Lower lobe of right lung (tissue), 2 donors: ENCODE measurements around the gene HES7. TPM values are rescaled to one million over a fixed set of nuclear protein-coding genes. Genes with fewer than 3 reads are reported as not detected.

Experiments
- ATAC-seq, 2 donors: fragments of 200-7000 bp; cut with Tn5 transposase; one replicate each; pipeline ENCODE4 v1.9.1; 2020 to 2022; ENCODE audit warnings: mild to moderate bottlenecking in 2 of 2, moderate library complexity in 2 of 2
- DNase-seq: peaks from one replicate; pipeline ENCODE4 v3.0.0-alpha.2; 2020
- H3K27ac ChIP-seq: fragments of 200-600 bp; one replicate; pipeline ENCODE4 v1.8.0; 2022
- H3K27me3 ChIP-seq: fragments of 200-600 bp; one replicate; pipeline ENCODE4 v1.8.0; 2022; ENCODE audit warnings: low read depth
- H3K36me3 ChIP-seq: fragments of 200-600 bp; one replicate; pipeline ENCODE4 v1.8.0; 2022; ENCODE audit warnings: mild to moderate bottlenecking
- H3K4me1 ChIP-seq: fragments of 200-600 bp; one replicate; pipeline ENCODE4 v1.8.0; 2022
- H3K4me3 ChIP-seq: fragments of 200-600 bp; one replicate; pipeline ENCODE4 v1.8.0; 2022; ENCODE audit warnings: mild to moderate bottlenecking
- H3K9me3 ChIP-seq: fragments of 200-600 bp; one replicate; pipeline ENCODE4 v1.8.0; 2022
- intact Hi-C: fragments of 100-400 bp; cut with DNase I; formaldehyde crosslinking; loops from one replicate; pipeline ENCODE4 v1.11.0; 2022
- total RNA-seq: library from RNA; stranded (reverse); fragmentation: NEBNext Ultra II Directional; extraction: Animal tissue kit (Norgen Biotek cat#: 25700); gene quantifications from one replicate; pipeline ENCODE4 v1.2.1, GENCODE V29; 2021
- TF ChIP-seq, protein P1 (sequence below): fragments of 200-600 bp; IDR thresholded peaks from one replicate; pipeline ENCODE4 v1.8.0; 2022; ENCODE audit warnings: antibody characterized with exemption, mild to moderate bottlenecking
- donor health status: DM: no; HTN: yes; CAD: no; lungs with severe emphysema.

Gene HES7
- total RNA-seq, 1 donor from 2014 or later: 0.21 TPM

DNA sequence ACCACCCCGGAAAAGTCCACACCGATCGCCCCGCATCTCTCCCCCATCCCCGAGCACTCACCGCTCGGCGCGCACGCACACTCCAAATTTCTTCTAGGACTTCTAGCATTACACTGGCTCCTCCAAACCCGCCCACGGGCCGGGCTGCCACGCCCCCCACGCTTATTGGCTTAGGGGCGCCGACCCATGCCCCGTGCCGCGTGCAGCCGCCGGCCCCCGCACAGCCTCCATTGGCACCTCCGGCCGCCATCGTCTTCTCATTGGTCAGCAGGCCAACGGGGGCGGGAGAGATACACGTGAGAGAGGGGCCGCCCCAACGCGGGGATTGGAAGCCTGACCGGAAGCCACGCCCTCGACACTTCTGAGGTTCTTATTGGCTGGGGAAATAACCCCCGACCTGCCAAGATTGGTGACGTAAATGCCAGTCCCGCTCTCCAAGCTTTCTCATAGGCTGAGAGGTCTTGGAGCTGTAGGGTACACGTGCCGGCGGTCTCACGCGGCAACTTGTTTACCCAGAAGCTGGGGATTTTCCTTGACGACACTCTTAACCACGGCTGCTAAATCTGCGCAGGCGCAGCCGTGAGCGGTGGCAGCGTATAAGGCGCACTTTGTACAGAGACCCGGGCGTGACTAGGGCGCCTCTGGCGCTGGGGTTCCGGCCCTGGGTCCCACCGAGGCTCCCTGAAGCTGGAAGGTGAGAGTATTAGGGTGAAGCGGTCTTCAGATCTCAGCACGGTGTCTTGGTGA lies 32.5 kb upstream of the HES7 start:
- H3K36me3 ChIP-seq: peaks cover 34% of the 10 kb centered on the region
- peak; percentile 71 to 85 for ATAC-seq
- H3K27ac ChIP-seq: peak overlapping the region; percentile 99
- no peaks in the 10 kb centered on the region for H3K27me3 ChIP-seq
- H3K4me3 ChIP-seq: peak overlapping the region; percentile 73
- H3K4me1 ChIP-seq: peaks cover 67% of the 10 kb centered on the region
- TF ChIP-seq, protein P1, sequence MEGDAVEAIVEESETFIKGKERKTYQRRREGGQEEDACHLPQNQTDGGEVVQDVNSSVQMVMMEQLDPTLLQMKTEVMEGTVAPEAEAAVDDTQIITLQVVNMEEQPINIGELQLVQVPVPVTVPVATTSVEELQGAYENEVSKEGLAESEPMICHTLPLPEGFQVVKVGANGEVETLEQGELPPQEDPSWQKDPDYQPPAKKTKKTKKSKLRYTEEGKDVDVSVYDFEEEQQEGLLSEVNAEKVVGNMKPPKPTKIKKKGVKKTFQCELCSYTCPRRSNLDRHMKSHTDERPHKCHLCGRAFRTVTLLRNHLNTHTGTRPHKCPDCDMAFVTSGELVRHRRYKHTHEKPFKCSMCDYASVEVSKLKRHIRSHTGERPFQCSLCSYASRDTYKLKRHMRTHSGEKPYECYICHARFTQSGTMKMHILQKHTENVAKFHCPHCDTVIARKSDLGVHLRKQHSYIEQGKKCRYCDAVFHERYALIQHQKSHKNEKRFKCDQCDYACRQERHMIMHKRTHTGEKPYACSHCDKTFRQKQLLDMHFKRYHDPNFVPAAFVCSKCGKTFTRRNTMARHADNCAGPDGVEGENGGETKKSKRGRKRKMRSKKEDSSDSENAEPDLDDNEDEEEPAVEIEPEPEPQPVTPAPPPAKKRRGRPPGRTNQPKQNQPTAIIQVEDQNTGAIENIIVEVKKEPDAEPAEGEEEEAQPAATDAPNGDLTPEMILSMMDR: peak; percentile 5
- DNase-seq: peak; percentile 100
- intact Hi-C loops: no loop called here
- H3K9me3 ChIP-seq: no peaks in the 10 kb centered on the region

DNA sequence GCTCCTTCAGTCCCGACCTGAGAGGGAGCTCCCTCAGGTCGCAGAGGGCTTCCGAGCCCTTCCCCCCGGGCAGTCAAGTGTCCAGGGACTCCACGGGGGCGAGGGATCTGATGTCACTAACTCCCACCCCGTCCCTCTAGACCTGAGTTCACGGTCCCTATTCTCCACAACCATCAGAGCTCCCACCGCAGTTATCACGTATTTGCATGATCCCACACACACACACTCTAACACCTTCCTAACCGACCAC lies 32.0 kb upstream of the HES7 start:
- no peak for ATAC-seq
- Histone ChIP-seq H3K4me1 (peaks cover 67% of the 10 kb centered on the region), H3K4me3 (peak overlapping the region; percentile 73), H3K9me3 (no peaks in the 10 kb centered on the region), H3K27me3 (no peaks in the 10 kb centered on the region), H3K36me3 (peaks cover 30% of the 10 kb centered on the region), H3K27ac (peak overlapping the region; percentile 99)
- DNase-seq: no peak
- intact Hi-C loops: no loop called here
- TF ChIP-seq, protein P1: no peak

DNA sequence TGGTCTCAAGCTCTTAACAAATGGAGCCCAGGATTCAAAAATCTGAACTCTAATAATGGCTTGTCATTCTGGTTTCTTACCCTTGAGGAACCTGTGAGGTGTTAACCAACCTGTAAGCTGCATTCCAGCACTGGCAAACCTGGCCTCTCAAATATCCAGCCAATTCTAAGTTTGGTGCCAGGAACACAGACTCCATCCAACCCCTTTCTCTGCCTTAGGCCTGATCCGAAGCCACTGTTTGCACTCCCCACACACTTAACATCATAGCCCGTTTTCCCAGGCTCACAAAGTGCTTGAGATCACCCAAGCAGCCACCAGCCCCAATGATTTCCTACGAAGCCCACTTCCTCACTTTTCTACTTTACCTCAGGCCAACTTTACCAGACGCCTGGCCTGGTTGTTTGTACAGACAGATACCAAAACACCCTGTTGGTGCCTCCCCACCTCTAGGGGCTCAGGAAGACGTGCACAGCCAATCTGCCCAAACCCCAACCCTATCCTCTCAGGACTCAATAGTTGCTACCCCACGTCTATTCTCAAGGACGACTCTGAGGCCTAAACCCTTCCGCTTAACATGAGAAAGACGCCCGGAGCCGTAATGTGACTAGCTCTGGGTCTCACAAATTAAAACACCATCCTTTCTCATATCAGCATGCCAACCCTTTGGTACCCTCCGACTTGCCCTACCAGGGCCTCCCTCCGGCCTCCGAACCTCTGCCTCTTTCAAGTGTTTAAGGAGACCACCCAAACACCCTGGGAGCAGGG lies 31.5 kb upstream of the HES7 start:
- TF ChIP-seq, protein P1: no peak
- H3K27ac ChIP-seq: peak overlapping the region; percentile 99
- no peaks in the 10 kb centered on the region for H3K27me3 ChIP-seq
- H3K4me3 ChIP-seq: peak overlapping the region; percentile 73
- H3K9me3 ChIP-seq: no peaks in the 10 kb centered on the region
- ATAC-seq (no peak), DNase-seq (peak; percentile 45)
- intact Hi-C loops: no loop called here
- peaks cover 31% of the 10 kb centered on the region for H3K36me3 ChIP-seq
- H3K4me1 ChIP-seq: peaks cover 67% of the 10 kb centered on the region

DNA sequence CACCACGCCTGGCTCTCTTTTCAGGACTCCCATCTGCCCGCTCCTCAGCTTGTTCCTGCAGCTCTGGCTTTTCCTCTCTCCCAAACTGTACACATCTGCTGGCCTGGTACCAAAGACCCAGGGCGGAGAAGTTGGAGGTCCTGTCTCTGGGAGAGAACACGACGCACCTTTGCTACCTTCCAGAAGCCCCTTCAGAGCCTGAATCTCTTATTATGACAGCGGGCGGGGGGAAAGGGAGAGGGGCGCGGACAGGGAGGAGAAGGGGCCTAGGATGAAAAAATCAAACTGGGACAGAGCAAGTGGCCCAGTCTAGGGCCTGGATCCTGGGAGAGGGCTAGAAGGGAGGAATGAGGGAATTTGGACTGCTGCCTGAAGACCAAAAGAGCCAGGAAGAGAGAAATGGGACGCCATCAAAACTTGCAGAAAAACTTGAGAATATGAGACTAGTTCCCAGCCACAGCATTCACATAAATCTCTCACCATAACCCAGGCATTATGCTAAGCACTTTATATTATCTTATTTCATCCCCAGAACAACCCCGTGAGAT lies 30.8 kb upstream of the HES7 start:
- Histone ChIP-seq H3K27ac (peak overlapping the region; percentile 99), H3K27me3 (no peaks in the 10 kb centered on the region), H3K4me1 (peaks cover 70% of the 10 kb centered on the region), H3K9me3 (no peaks in the 10 kb centered on the region), H3K4me3 (peak overlapping the region; percentile 73), H3K36me3 (peaks cover 33% of the 10 kb centered on the region)
- DNase-seq (no peak), ATAC-seq (no peak)
- intact Hi-C loops: no loop called here
- TF ChIP-seq, protein P1: no peak

DNA sequence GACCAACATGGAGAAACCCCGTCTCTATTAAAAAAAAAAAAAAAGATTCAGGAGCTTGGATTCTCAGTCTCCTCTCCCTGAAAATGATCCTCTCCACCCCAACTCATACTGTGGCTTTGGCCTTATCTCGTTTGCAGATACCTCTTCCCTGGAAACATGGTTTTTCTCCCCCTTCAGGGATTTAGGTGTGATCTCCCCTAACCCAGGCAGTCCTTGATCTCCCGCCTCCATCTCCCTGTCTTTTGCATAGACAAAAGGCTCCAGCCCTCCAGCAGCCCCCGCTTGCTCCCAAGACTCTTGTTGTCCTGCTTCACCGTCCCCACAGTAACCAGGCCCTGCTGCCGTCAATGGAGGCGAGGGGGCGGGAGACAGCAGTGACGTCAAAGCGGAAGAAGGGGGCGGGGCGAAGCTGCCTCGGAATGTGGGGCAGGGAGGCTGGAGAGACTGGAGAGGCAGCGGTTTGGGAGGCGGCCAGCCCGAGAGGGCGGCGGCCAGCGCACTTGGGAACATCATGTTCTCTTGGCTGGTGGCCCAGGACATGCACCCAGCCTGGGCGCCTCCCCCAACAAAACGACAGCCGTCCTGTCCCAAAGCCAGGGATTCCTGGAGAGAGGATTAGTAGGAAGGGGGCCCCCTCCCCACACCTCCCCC lies 30.2 kb upstream of the HES7 start:
- DNase-seq (peak; percentile 99), ATAC-seq (peak; percentile 57 to 64)
- H3K27ac ChIP-seq: peak overlapping the region; percentile 99
- no peaks in the 10 kb centered on the region for H3K9me3 ChIP-seq
- peak overlapping the region; percentile 73 for H3K4me3 ChIP-seq
- no peaks in the 10 kb centered on the region for H3K27me3 ChIP-seq
- H3K36me3 ChIP-seq: peaks cover 33% of the 10 kb centered on the region
- TF ChIP-seq, protein P1: no peak
- H3K4me1 ChIP-seq: peaks cover 70% of the 10 kb centered on the region
- intact Hi-C loops: no loop called here
